Choroid plexus epithelial cell (primary cell): ENCODE results near the gene AGBL3.
A peak's percentile ranks its signal among the peaks of the same experiment; 100 is the strongest.

ENCODE experiments used
- DNase-seq: peaks from one replicate; pipeline ENCODE4 v3.0.0-alpha.2; 2010; ENCODE audit warnings: low read depth
- H3K4me3 ChIP-seq: 2 replicates; pipeline ENCODE4 v1.5.1; 2011; ENCODE audit warnings: low read depth, mild to moderate bottlenecking, control low read depth, low read length, moderate library complexity
- TF ChIP-seq, protein P1 (sequence below): conservative IDR thresholded peaks from 2 replicates; pipeline ENCODE4 v1.5.1; 2011; ENCODE audit warnings: low read depth, mild to moderate bottlenecking, control low read depth, inconsistent platforms, low read length, moderate library complexity

The AGBL3 gene

DNA sequence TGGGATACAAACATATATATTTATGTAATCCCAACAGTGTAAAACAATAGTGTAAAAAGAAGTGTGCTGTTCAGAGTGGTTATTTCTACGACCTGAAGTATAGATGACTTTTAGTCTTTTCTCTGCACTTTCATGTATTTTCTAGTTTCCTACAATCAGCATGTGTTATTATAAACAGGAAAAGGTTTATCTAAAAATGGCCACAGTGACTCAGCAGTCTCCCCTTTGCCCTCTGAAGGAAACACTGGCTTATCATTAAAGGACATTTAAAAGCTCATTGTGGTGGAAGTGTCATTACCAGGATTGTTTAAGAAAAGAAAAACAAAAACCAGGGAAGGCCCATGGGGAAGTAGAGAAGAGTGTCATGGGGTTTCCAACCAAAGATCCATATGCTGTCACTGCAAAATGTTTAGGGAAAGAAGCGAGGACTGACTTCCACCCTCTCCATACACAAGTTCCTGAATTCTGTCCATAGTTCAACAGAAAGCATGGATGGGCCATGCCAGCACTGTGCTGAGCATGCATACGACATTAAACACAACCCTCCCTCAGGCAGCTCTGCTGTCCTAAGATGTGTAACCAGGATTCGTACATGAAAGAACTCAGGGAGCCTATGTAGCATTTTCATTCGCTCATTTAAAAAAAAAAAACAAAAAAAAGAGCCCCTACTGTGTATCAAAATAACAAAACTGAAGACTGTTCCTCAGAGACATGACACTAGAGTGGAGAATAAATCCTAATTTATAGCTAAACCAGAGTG is 174.0 kb downstream of the AGBL3 start:
- DNase-seq = no peak
- TF ChIP-seq, protein P1, sequence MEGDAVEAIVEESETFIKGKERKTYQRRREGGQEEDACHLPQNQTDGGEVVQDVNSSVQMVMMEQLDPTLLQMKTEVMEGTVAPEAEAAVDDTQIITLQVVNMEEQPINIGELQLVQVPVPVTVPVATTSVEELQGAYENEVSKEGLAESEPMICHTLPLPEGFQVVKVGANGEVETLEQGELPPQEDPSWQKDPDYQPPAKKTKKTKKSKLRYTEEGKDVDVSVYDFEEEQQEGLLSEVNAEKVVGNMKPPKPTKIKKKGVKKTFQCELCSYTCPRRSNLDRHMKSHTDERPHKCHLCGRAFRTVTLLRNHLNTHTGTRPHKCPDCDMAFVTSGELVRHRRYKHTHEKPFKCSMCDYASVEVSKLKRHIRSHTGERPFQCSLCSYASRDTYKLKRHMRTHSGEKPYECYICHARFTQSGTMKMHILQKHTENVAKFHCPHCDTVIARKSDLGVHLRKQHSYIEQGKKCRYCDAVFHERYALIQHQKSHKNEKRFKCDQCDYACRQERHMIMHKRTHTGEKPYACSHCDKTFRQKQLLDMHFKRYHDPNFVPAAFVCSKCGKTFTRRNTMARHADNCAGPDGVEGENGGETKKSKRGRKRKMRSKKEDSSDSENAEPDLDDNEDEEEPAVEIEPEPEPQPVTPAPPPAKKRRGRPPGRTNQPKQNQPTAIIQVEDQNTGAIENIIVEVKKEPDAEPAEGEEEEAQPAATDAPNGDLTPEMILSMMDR = no peak
- H3K4me3 ChIP-seq = no peak overlapping the region

DNA sequence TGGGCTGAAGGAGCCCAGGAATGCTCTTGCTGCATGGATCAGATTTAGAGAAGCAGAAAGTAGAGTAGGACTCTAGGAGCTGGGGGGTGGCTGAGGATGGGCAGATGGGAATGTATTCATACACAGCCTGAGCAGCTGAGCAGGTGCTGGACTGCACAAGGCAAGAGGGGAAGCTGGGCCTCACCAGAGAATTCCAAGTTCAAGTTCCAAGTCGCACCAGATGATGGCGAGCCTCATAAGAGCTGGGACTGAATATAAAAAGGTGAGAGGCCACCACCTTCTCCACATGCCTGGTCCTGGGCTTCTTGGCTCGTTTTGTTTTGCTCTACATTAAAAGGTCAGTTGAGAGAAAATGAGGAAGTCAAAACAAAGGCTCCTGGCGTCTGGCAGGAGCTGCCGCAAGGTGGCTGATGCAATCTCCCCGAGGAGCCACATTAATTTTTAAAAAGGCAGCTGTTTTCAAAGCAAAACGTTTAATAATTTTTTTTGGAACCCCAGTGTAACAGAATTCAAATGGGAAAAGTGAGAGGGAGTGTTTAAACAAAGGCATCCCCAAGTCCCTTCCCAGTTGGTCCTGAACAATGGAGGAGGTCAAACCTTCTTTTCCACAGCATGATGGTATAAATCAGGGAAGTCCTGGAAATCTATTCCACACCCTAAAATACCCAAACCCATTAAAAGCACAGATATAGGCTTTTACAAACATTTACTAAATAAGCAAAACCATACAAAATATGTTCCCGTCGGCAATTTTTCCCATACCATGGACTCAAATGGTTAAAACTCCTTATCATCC is 174.7 kb downstream of the AGBL3 start:
- TF ChIP-seq, protein P1 = peak; percentile 32
- DNase-seq = peak; percentile 72
- no peak overlapping the region for H3K4me3 ChIP-seq

DNA sequence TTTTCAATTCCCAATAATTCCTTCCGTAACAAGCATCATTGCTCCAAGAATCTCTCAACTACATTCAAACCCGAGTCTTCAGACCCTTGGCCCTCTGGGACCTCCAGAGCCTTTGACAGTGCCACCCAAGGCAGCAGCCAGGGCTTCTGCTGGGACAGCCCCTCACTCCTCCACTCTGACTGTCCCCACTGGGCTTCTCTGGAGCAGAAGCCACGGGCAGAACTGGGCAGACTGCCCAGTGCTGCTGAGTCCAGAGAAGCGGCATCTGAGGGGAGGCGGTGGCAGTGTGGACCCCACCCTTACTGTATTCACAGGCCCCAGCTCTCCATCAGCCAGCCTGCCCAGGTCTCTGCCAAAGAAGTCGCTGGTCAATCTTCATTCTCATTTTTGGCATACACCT is 175.4 kb downstream of the AGBL3 start:
- TF ChIP-seq, protein P1 = no peak
- DNase-seq = no peak
- H3K4me3 ChIP-seq = no peak overlapping the region

DNA sequence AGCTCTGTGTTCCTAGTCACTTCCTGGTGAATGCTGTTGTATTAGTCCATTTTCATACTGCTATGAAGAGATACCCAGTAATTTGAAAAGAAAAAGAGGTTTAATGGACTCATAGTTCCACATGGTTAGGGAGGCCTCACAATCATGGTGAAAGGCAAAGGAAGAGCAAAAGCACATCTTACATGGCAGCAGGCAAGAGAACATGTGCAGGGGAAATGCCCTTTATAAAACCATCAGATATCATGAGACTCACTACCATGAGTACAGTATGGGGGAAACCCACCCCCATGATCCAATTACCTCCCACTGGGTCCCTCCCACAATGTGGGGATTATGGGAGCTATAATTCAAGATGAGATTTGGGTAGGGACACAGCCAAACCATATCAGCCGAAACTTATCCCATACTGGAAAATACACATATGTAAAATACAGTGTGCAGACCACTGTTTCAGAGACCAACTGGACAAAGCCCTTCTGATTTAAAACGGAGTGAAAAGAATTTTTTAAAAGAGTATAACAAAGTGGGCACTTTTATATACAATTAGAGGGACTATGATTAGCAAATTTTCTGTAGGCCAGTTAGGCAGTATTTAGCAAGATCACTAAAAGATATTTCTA is 176.2 kb downstream of the AGBL3 start:
- TF ChIP-seq, protein P1 = no peak
- no peak overlapping the region for H3K4me3 ChIP-seq
- DNase-seq = no peak

DNA sequence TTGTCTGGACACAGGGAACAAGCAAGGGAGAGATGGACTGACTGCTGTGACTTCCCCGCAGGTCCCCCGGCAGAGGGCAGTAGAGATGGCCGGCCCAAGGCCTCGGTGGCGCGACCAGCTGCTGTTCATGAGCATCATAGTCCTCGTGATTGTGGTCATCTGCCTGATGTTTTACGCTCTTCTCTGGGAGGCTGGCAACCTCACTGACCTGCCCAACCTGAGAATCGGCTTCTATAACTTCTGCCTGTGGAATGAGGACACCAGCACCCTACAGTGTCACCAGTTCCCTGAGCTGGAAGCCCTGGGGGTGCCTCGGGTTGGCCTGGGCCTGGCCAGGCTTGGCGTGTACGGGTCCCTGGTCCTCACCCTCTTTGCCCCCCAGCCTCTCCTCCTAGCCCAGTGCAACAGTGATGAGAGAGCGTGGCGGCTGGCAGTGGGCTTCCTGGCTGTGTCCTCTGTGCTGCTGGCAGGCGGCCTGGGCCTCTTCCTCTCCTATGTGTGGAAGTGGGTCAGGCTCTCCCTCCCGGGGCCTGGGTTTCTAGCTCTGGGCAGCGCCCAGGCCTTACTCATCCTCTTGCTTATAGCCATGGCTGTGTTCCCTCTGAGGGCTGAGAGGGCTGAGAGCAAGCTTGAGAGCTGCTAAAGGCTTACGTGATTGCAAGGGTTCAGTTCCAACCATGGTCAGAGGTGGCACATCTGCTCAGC is 178.2 kb downstream of the AGBL3 start:
- no peak overlapping the region for H3K4me3 ChIP-seq
- TF ChIP-seq, protein P1 = peak; percentile 20
- no peak for DNase-seq

DNA sequence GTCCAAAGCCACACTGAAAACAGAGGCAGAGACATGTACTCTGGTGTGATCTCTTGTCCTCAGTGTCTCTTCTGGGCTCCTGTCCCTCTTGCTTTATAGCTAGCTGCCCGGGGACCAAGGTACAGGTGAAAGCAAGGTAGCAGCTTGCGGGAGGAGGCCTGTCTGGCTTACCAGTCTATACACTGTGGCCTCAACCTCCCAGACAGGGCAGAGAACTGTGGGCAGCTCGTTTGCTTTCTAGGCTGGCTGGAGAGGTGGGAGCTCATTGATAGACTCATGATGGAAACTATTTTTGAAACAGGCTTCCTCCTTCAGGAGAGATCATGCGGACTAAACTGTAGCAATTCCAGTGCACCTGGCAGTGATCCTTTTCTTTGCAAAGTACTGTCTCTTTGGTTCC is 179.6 kb downstream of the AGBL3 start:
- no peak overlapping the region for H3K4me3 ChIP-seq
- TF ChIP-seq, protein P1 = no peak
- DNase-seq = no peak
